Smooth muscle cell (in vitro differentiated cells): ENCODE measurements around the gene GPR137B. TPM values are rescaled to one million over a fixed set of nuclear protein-coding genes. Genes with fewer than 3 reads are reported as not detected.

Experiments
- DNase-seq: peaks from one replicate; lab custom pipeline; 2025; ENCODE audit not compliant: unreplicated experiment; lab: John Stamatoyannopoulos, UW
- H2AFZ ChIP-seq: fragments of 200-600 bp; sonication (generic); 2 replicates; pipeline ENCODE4 v1.6.0; 2016; ENCODE audit warnings: antibody characterized with exemption, low read depth, mild to moderate bottlenecking
- H3F3A ChIP-seq: fragments of 200-600 bp; sonication (generic); 2 replicates; pipeline ENCODE4 v1.6.0; 2017; ENCODE audit warnings: antibody characterized with exemption, low read depth
- H3K27ac ChIP-seq: fragments of 200-600 bp; sonication (generic); 2 replicates; pipeline ENCODE4 v1.5.1; 2016; ENCODE audit warnings: low read depth, mild to moderate bottlenecking
- H3K27me3 ChIP-seq: fragments of 200-600 bp; sonication (generic); 2 replicates; pipeline ENCODE4 v1.6.1; 2016; ENCODE audit warnings: low read depth, mild to moderate bottlenecking
- H3K36me3 ChIP-seq: fragments of 200-600 bp; sonication (generic); 2 replicates; pipeline ENCODE4 v1.5.1; 2016; ENCODE audit warnings: low read depth
- H3K4me1 ChIP-seq: fragments of 200-600 bp; sonication (generic); 2 replicates; pipeline ENCODE4 v1.5.1; 2016; ENCODE audit warnings: low read depth
- H3K4me2 ChIP-seq: fragments of 200-600 bp; sonication (generic); 2 replicates; pipeline ENCODE4 v1.6.0; 2016; ENCODE audit warnings: mild to moderate bottlenecking
- H3K4me3 ChIP-seq: fragments of 200-600 bp; sonication (generic); 2 replicates; pipeline ENCODE4 v1.5.1; 2016; ENCODE audit warnings: mild to moderate bottlenecking
- H3K79me2 ChIP-seq: fragments of 200-600 bp; sonication (generic); 2 replicates; pipeline ENCODE4 v1.6.0; 2016; ENCODE audit warnings: low read depth, mild to moderate bottlenecking
- H3K9ac ChIP-seq: fragments of 200-600 bp; sonication (generic); 2 replicates; pipeline ENCODE4 v1.6.0; 2016; ENCODE audit warnings: low read depth
- H3K9me3 ChIP-seq: fragments of 200-600 bp; sonication (generic); replicated peaks from 2 replicates; pipeline ENCODE4 v1.5.1; 2016; ENCODE audit warnings: low read depth
- H4K20me1 ChIP-seq: fragments of 200-600 bp; sonication (generic); 2 replicates; pipeline ENCODE4 v1.6.0; 2016; ENCODE audit warnings: low read depth
- WGBS: methylation state at CpG from one replicate; pipeline ENCODE4 v1.1.7; 2016; ENCODE audit warnings: low lambda C conversion rate; 5-methylcytosine and 5-hydroxymethylcytosine counted together
- polyA plus RNA-seq: library from polyadenylated mRNA; unstranded; fragments of >200 nt; fragmentation: Nextera tagmentation; extraction: Ambion mirVana; gene quantifications from 2 replicates; pipeline ENCODE4 v1.2.1, GENCODE V29; 2016
- total RNA-seq: library from RNA; depleted of rRNA; stranded (reverse); fragments of >200 nt; gene quantifications from 2 replicates; pipeline ENCODE4 v1.2.3, GENCODE V29; 2014
- TF ChIP-seq, protein P1 (sequence below): fragments of 200-600 bp; sonication (generic); IDR thresholded peaks from 2 replicates; pipeline ENCODE4 v1.5.1; 2017; ENCODE audit warnings: borderline replicate concordance, mild to moderate bottlenecking, antibody characterized with exemption; ENCODE audit not compliant: insufficient read depth, poor library complexity, severe bottlenecking

GPR137B gene
- total and polyA plus RNA-seq, 2 experiments from 2014 or later: 16.2 to 17.7 TPM

DNA sequence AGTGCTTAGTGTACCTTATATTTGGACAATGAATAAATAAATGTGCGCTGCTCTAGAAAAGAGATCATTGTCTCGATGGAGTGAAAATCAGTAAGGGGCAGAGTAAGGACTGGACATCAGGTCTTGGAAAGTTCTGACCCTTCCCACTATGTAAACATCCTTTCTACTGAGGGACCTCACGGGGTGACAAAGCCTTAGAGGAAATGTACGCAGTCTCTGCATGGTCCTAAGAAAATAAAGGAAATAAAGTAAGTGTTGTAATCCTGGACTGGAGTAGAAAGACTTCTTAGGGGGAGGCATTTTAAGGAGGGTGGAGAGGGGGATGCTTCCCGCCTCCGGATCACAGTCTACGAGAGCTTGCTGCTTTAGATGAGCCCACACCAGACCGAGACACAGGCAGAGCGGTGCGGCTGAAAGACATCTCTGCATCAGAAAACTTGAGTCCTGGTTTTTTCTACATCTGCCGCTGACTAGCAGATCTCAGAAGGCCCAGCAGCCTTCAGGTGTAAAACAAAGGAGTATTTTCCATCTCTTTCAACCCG is 22.3 kb upstream of the GPR137B start:
- TF ChIP-seq, protein P1, sequence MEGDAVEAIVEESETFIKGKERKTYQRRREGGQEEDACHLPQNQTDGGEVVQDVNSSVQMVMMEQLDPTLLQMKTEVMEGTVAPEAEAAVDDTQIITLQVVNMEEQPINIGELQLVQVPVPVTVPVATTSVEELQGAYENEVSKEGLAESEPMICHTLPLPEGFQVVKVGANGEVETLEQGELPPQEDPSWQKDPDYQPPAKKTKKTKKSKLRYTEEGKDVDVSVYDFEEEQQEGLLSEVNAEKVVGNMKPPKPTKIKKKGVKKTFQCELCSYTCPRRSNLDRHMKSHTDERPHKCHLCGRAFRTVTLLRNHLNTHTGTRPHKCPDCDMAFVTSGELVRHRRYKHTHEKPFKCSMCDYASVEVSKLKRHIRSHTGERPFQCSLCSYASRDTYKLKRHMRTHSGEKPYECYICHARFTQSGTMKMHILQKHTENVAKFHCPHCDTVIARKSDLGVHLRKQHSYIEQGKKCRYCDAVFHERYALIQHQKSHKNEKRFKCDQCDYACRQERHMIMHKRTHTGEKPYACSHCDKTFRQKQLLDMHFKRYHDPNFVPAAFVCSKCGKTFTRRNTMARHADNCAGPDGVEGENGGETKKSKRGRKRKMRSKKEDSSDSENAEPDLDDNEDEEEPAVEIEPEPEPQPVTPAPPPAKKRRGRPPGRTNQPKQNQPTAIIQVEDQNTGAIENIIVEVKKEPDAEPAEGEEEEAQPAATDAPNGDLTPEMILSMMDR: no peak

DNA sequence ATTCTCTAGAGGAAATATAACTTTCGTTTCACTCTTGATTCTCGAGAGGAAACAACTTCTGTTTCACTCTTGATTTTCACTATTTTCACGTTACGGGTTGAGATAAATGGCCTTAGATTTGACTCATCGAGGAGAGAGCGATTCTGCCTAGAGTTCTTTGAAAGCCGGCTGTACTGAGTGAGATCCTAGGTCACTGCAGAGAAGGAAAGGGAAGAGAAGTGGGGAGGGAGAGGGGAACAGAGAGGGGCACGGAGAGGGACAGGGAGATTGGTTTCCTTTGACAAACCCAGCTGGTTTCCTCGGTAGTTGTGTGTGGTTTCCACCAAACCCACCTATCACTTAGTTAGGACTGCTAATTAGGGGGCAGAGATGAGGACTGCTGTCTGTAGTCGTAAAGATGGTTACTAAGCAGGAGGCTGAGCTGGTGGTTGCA is 21.6 kb upstream of the GPR137B start:
- WGBS: 81% methylated on average over 10 of the region's 10 CpGs
- no peak overlapping the region for H3K4me3 ChIP-seq
- DNase-seq: no peak
- no peaks in the 10 kb centered on the region for H3F3A ChIP-seq
- H2AFZ ChIP-seq: no peak overlapping the region
- H3K9ac ChIP-seq: no peak overlapping the region
- H3K27me3 ChIP-seq: no peaks in the 10 kb centered on the region
- H3K4me1 ChIP-seq: no peaks in the 10 kb centered on the region
- H3K36me3 ChIP-seq: no peaks in the 10 kb centered on the region
- TF ChIP-seq, protein P1: no peak
- no peaks in the 10 kb centered on the region for H3K9me3 ChIP-seq
- no peaks in the 10 kb centered on the region for H4K20me1 ChIP-seq
- H3K27ac ChIP-seq: no peak overlapping the region
- H3K79me2 ChIP-seq: no peaks in the 10 kb centered on the region
- no peak overlapping the region for H3K4me2 ChIP-seq

More for the DNA sequence above, 22.3 kb upstream of the GPR137B start:
- H3K4me2 ChIP-seq: no peak overlapping the region
- no peaks in the 10 kb centered on the region for H3K4me1 ChIP-seq
- no peaks in the 10 kb centered on the region for H3F3A ChIP-seq
- H3K79me2 ChIP-seq: no peaks in the 10 kb centered on the region
- DNase-seq: no peak
- no peaks in the 10 kb centered on the region for H3K27me3 ChIP-seq
- no peaks in the 10 kb centered on the region for H3K36me3 ChIP-seq
- H4K20me1 ChIP-seq: no peaks in the 10 kb centered on the region
- no peak overlapping the region for H3K9ac ChIP-seq
- no peak overlapping the region for H2AFZ ChIP-seq
- WGBS: 82% methylated on average over 12 of the region's 12 CpGs
- no peaks in the 10 kb centered on the region for H3K9me3 ChIP-seq
- no peak overlapping the region for H3K4me3 ChIP-seq
- H3K27ac ChIP-seq: no peak overlapping the region

DNA sequence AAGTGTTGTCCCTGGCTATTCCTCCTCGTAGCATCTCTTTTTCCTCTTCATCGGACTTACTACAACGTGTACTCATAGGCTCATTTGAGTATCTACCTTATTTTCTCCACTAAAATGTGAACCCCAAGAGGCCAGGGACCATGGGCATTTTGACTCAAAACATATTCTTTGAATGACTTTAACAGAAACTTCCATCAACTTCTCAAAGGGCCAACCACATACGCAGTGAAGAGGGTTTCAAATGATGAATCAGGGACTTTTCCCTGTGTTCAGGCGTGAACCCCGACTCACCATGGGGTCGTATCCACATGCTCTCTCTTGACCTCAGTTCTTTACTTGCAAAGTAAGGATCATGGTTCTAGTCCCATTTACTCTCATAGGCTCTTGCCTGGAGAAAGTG is 20.2 kb upstream of the GPR137B start:
- H3K9me3 ChIP-seq: no peaks in the 10 kb centered on the region
- H2AFZ ChIP-seq: no peak overlapping the region
- no peak for DNase-seq
- no peaks in the 10 kb centered on the region for H3K36me3 ChIP-seq
- no peak overlapping the region for H3K4me2 ChIP-seq
- no peaks in the 10 kb centered on the region for H3K4me1 ChIP-seq
- H3K79me2 ChIP-seq: no peaks in the 10 kb centered on the region
- no peaks in the 10 kb centered on the region for H4K20me1 ChIP-seq
- TF ChIP-seq, protein P1: no peak
- 95% methylated on average over 7 of the region's 7 CpGs for WGBS
- H3K4me3 ChIP-seq: no peak overlapping the region
- no peak overlapping the region for H3K27ac ChIP-seq
- no peak overlapping the region for H3K9ac ChIP-seq
- H3F3A ChIP-seq: no peaks in the 10 kb centered on the region
- no peaks in the 10 kb centered on the region for H3K27me3 ChIP-seq

DNA sequence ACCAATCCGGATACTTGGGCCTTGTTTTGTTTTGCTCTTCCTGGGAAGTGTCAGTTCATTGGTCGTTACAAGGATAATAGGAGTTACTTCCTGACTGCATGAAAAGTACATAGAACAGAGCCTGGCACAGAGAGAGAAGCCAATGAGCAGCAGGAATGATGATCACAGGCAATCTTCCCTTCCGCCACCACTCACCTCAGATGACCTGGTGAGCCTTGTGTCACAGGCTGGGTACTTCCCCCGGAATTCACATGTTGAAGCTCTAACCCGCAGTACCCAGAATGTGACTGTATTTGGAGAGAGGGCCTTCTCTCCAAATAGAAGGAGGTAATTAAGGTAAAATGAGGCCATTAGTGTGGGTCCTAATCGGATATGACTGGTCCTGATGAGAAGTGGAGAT is 18.8 kb upstream of the GPR137B start:
- DNase-seq: no peak
- no peaks in the 10 kb centered on the region for H4K20me1 ChIP-seq
- H3K79me2 ChIP-seq: no peaks in the 10 kb centered on the region
- WGBS: 89% methylated on average over 6 of the region's 6 CpGs
- no peak overlapping the region for H3K4me3 ChIP-seq
- H2AFZ ChIP-seq: no peak overlapping the region
- H3K4me2 ChIP-seq: no peak overlapping the region
- TF ChIP-seq, protein P1: no peak
- no peaks in the 10 kb centered on the region for H3K9me3 ChIP-seq
- H3K27me3 ChIP-seq: no peaks in the 10 kb centered on the region
- H3K9ac ChIP-seq: no peak overlapping the region
- H3K4me1 ChIP-seq: no peaks in the 10 kb centered on the region
- no peaks in the 10 kb centered on the region for H3K36me3 ChIP-seq
- H3F3A ChIP-seq: no peaks in the 10 kb centered on the region
- H3K27ac ChIP-seq: no peak overlapping the region
